ENCODE data around the gene NRCAM.

- TF ChIP-seq CTCF (IDR thresholded peaks at IDR 0.05): no peak
- no peak for TF ChIP-seq POLR2A (IDR thresholded peaks at IDR 0.05)
Measured at GRCh38 chr7:108376206-108376605, 80.0 kb downstream of the NRCAM start.
